GM12873 (cell line): ENCODE data around the gene ADGRA1.

ENCODE experiments used
- CTCF ChIP-seq: IDR thresholded peaks from 2 replicates; pipeline ENCODE4 v1.5.1; 2012; ENCODE audit warnings: low read depth, mild to moderate bottlenecking, moderate library complexity, low read length, control low read depth; ENCODE audit not compliant: insufficient read depth; ENCODE audit errors: missing control alignments

ADGRA1 gene

GRCh38 chr10:133177380-133178157 is 89.8 kb downstream of the ADGRA1 start:
- no peak for TF ChIP-seq CTCF

- TF ChIP-seq CTCF = no peak
Measured at GRCh38 chr10:133178357-133179127, 90.8 kb downstream of the ADGRA1 start.

GRCh38 chr10:133179128-133179520 is 91.4 kb downstream of the ADGRA1 start:
- TF ChIP-seq CTCF = no peak

- TF ChIP-seq CTCF = no peak
Measured at GRCh38 chr10:133179651-133180050, 91.9 kb downstream of the ADGRA1 start.

GRCh38 chr10:133180192-133180964 is 92.7 kb downstream of the ADGRA1 start:
- TF ChIP-seq CTCF = no peak

- no peak for TF ChIP-seq CTCF
Measured at GRCh38 chr10:133180965-133181639, 93.4 kb downstream of the ADGRA1 start.
